Activated gamma-delta T cell treated with Interleukin-2 at 50 U/mL for 16 hours (primary cell): ENCODE results near the gene NAA16.
"Not testable (repeated sequence)": the region's sequence is repeated elsewhere in the genome, so short reads cannot be mapped to it uniquely, and the experiment has no call there.

Experiments
- DNase-seq: peaks from one replicate; pipeline ENCODE4 v3.0.0-alpha.2; 2020

NAA16 gene

GRCh38 chr13:41411522-41411921 lies 100.5 kb downstream of the NAA16 start:
- no peak for DNase-seq

DNA sequence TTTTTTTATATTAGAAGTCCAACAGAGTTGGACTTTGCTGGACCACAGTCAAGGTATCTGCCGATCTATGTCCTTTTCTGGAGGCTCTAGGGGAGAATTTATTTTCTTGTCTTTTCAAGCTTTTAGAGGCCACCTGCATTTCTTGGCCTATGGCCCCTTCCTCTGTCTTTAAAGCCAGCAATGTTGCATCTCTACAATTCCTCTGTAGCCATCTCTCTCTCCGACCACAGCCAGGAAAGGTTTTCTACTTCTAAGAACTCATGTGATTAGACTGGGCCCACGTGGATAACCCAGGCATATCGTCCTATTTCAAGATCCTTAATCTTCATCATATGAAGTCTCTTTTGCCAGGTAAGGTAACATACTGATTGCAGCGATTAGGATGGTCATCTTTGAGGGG lies 102.8 kb downstream of the NAA16 start:
- DNase-seq: no peak

DNA sequence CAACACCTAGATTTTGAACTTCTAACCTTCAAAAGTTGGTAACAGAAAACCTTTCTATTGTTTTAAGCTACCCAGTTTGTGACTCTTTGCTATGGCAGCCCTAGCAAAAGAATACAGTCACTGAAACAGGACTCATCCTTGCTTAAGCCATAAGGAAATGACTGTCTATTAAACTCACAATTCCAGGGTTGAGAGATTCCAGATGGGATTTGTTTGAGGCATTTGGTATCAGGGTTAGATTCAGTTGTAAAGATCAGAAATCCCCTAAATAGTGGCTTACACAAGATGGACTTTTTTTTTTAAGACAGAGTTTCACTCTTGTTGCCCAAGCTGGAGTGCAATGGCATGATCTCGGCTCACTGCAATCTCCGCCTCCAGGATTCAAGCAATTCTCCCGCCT lies 105.2 kb downstream of the NAA16 start:
- no peak for DNase-seq

- no peak for DNase-seq
Observed at GRCh38 chr13:41418027-41418426, 107.0 kb downstream of the NAA16 start.

DNA sequence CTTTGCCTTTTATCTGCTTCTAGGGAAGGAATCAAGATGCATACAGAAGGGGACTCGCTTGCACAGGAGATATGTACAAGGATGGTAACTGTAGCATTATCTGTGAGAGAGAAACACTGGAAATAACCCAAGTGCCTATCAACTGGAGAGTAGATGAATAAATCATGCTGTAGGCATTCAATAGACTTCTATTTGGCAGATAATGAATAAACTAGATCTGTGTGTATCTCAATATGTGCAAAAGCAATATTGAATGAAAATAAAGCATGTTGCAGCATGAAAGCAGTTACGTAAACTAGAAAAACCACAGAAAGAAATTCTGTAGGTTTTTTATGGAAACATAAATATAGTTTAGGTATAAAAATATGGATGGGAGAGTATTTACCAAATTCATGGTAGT lies 107.7 kb downstream of the NAA16 start:
- no peak for DNase-seq

GRCh38 chr13:41419206-41419605 lies 108.1 kb downstream of the NAA16 start:
- no peak for DNase-seq

DNA sequence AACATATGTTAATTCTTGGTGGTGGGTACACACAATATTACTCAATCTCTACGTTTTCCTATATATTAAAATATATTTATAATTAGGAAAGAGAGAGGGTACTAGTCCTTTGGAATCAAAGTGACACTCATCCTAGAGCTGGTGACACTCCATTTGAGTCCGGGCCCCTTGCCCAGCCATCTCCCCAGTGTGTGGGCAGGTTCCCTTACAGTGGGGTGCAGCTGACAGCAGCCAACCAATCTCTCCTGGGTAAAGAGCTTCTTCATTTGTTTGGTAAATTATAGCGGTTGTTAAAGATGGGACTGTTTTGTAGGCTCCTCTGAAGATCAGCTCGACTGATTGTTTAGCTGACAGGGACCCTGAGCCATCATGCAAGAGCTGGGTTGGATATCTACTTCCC lies 109.1 kb downstream of the NAA16 start:
- no peak for DNase-seq

GRCh38 chr13:41421330-41421729 lies 110.3 kb downstream of the NAA16 start:
- DNase-seq: not testable (repeated sequence)

DNA sequence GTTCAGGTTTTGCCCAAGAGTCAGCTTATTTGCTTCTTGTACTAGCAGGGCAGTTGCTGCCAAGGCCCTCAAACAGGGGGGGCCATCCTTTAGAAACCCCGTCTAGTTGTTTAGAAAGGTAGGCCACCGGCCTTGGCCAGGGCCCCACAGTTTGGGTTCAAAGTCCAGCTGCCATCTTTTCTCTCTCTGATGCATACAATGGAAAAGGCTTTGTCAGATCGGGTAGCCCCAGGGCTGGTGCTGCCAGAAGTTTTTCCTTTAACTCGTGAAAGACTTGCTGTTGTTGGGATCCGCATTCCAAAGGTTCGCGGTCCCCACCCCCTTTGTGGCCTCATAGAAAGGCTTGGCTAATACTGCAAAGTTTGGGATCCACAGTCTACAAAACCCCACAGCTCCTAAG lies 110.9 kb downstream of the NAA16 start:
- not testable (repeated sequence) for DNase-seq

DNA sequence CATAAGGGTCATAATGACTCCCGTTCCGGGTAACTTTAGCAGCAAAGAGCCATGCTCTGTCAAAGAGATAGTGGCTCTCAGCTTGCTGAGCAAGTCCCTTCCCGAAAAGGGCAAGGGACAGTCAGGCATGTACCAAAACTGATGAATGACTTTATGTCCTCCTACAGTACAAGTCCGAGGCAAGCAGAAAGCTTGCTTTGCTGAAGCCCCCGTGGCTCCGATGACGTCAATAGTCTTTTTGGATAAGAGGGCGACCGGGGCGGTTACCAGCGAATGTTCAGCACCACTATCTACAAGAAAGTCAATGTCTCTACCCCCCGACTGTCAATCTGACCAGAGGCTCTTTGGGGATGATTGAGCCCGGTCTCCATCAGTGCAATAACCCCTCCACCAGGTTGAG lies 112.2 kb downstream of the NAA16 start:
- not testable (repeated sequence) for DNase-seq

DNA sequence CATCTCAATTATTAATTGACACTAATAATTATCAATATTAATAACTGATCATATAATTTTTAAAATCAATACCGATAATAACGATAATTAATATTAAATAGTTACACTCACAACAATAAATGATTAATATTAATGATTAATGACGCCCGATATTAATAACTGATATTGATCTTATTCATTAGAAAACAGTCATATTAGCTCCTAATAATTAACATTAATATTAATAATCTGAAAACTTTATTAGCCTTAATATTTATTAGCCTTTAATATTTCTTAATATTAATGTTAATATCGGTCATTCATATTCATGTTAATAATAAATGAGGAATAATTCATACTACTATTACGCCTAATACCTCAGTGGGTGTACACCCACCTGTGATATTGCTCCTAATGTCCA lies 113.6 kb downstream of the NAA16 start:
- DNase-seq: not testable (repeated sequence)

DNA sequence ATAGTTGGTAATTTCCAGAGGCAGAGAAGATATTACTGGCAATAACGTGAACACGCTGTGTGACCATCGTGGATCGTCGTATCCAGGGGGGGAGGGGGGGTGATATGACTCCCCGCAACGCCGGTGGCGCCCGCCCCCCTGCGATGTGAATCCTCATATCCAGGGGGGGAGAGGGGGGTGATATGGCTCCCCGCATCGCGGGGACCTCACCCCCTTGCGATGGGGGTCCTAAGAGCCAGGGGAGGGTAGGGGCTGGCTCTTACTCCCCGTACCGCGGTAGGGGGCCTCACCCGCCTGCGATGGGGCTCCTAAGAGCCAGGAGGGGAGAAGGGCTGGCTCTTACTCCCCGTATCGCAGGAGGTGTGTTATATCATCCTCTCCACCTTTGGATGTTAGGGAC lies 115.0 kb downstream of the NAA16 start:
- no peak for DNase-seq
